Adrenal gland (tissue), 12 donors: ENCODE measurements around the gene NEO1. TPM values are rescaled to one million over a fixed set of nuclear protein-coding genes. Genes with fewer than 3 reads are reported as not detected.

Source experiments
- DNase-seq, 7 donors: peaks; one replicate each; pipeline ENCODE4 v3.0.0-alpha.2; 2019 to 2020
- H3K27ac ChIP-seq, 5 donors: fragments of 200-600 bp; sonication (generic) in 4 of 5; 1 replicate in 3 of 5; 2 replicates in 2 of 5; pipeline versions ENCODE4 v1.5.1 to v1.8.0; 2016 to 2020; ENCODE audit warnings: mild to moderate bottlenecking in 1 of 5
- H3K27me3 ChIP-seq: fragments of 200-600 bp; 2 replicates; pipeline ENCODE4 v1.8.0; 2021
- H3K36me3 ChIP-seq, 2 donors: fragments of 200-600 bp; replicated peaks in 1 of 2; 1 replicate in 1 of 2; 2 replicates in 1 of 2; pipeline versions ENCODE4 v1.5.1 to v1.8.0; 2018 to 2022
- H3K4me1 ChIP-seq, 2 donors: fragments of 200-600 bp; replicated peaks in 1 of 2; 1 replicate in 1 of 2; 2 replicates in 1 of 2; pipeline versions ENCODE4 v1.5.1 to v1.8.0; 2018 to 2021
- H3K4me3 ChIP-seq, 4 donors: fragments of 200-600 bp; sonication (generic) in 3 of 4; one replicate each; pipeline ENCODE4 v1.5.1; 2016 to 2018
- H3K9me3 ChIP-seq, 3 donors: fragments of 200-600 bp; sonication (generic) in 1 of 3; replicated peaks in 1 of 3; 1 replicate in 2 of 3; 2 replicates in 1 of 3; pipeline versions ENCODE4 v1.5.1 to v1.8.0; 2016 to 2021
- CTCF ChIP-seq, 6 experiments: fragments of 450-650 bp in 4 of 6; fragments of 200-600 bp in 2 of 6; sonication (generic) in 1 of 6; IDR thresholded peaks; 1 replicate in 5 of 6; 2 replicates in 1 of 6; pipeline versions ENCODE4 v1.5.1 to v1.8.0; 2016 to 2021; ENCODE audit warnings: antibody characterized with exemption in 6 of 6, mild to moderate bottlenecking in 2 of 6, moderate library complexity in 1 of 6
- POLR2A ChIP-seq, 2 donors: fragments of 450-650 bp; IDR thresholded peaks; one replicate each; pipeline ENCODE4 v1.6.1; 2017; ENCODE audit warnings: antibody characterized with exemption in 2 of 2, mild to moderate bottlenecking in 2 of 2, moderate library complexity in 1 of 2
- WGBS, 4 donors: extraction: QIAGEN DNeasy Blood & Tissue Kit in 2 of 4; methylation state at CpG; one replicate each; pipeline versions ENCODE4 v1.1.5 to v1.1.7; 2013 to 2017; 5-methylcytosine and 5-hydroxymethylcytosine counted together
- intact Hi-C, 2 donors: fragments of 100-400 bp; cut with DNase I; formaldehyde crosslinking; loops; one replicate each; pipeline versions ENCODE4 v1.14.1 to v1.15.0; 2022 to 2023
- polyA plus RNA-seq, 3 donors: library from polyadenylated mRNA; stranded (reverse); fragments of 200-250 nt in 2 of 3; fragments of 350-450 nt in 1 of 3; fragmentation: Illumina TruSeq in 1 of 3; extraction: RNeasy Lipid Tissue Mini Kit (QIAGEN cat#74804) in 1 of 3; gene quantifications; one replicate each; pipeline ENCODE4 v1.2.3, GENCODE V29; 2013 to 2014
- total RNA-seq, 9 donors: library from RNA; depleted of rRNA in 4 of 9; stranded (reverse); fragments of >200 nt in 4 of 9; fragments of 120-200 nt in 1 of 9; fragmentation: NEBNext Ultra II Directional in 1 of 9; extraction: Animal tissue kit (Norgen Biotek cat#: 25700) in 1 of 9; gene quantifications; one replicate each; pipeline versions ENCODE4 v1.1.0 to v1.2.4, GENCODE V29; 2013 to 2023
- donor health status: healthy with polysubstance abuse.
- donor health status: Bipolar disorder and iron deficiency.
- donor health status: DM: yes; HTN: yes; CAD: no.
- donor health status: DM: no; HTN: no; CAD: no.
- donor health status: DM: no; HTN: no; CAD: no.
- donor health status: DM: yes; HTN: yes; CAD: no.

The NEO1 gene
- total and polyA plus RNA-seq, 12 donors = 5.7 to 28.6 (median 17.1) TPM

DNA sequence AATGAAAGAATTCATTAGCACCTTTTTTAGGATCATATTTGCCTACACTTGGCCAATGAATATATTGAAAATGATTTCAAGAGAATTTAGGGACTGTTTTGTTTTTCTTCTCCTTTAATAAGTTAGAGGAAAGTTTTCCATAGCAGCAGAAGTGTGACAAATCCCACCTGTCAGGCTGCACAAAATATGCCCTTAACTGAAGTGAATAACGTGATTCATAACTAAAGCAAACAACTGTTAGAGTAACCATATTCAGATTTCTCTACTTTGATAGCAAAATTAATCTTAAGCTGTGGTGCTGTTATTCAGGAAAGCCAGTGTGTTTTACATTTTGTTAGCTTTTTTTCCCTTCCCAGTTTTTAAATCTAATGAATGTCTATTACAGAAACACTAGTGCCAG, 195.1 kb downstream of the NEO1 start:
- no peak overlapping the region for H3K27ac ChIP-seq
- H3K27me3 ChIP-seq = no peaks in the 10 kb centered on the region
- H3K4me1 ChIP-seq = no peaks in the 10 kb centered on the region
- WGBS, 4 donors = 70 to 79% (median 74%) methylated on average over 1 of the region's 1 CpG
- H3K4me3 ChIP-seq = no peak overlapping the region
- no peaks in the 10 kb centered on the region for H3K9me3 ChIP-seq
- H3K36me3 ChIP-seq = no peaks in the 10 kb centered on the region
- no peak for DNase-seq
- intact Hi-C loops = no loop called here
- no peak for TF ChIP-seq POLR2A (IDR thresholded peaks at IDR 0.05)
- TF ChIP-seq CTCF (IDR thresholded peaks at IDR 0.05) = no peak

- no peaks in the 10 kb centered on the region for H3K36me3 ChIP-seq
- no peak for DNase-seq
- H3K9me3 ChIP-seq = no peaks in the 10 kb centered on the region
- H3K4me3 ChIP-seq = no peak overlapping the region
- 85 to 93% (median 90%) methylated on average over 4 of the region's 4 CpGs for WGBS, 4 donors
- intact Hi-C loops = no loop called here
- TF ChIP-seq POLR2A (IDR thresholded peaks at IDR 0.05) = no peak
- no peak for TF ChIP-seq CTCF (IDR thresholded peaks at IDR 0.05)
- no peaks in the 10 kb centered on the region for H3K4me1 ChIP-seq
- H3K27ac ChIP-seq = no peak overlapping the region
- no peaks in the 10 kb centered on the region for H3K27me3 ChIP-seq
These were observed 197.2 kb downstream of the NEO1 start for GRCh38 chr15:73249499-73249898.

GRCh38 chr15:73254598-73254997, 202.3 kb downstream of the NEO1 start:
- TF ChIP-seq POLR2A (IDR thresholded peaks at IDR 0.05) (no peak), CTCF (IDR thresholded peaks at IDR 0.05) (no peak)
- peak in 1 of 7 donors; percentile 54 for DNase-seq
- 78 to 88% (median 86%) methylated on average over 6 of the region's 6 CpGs for WGBS, 4 donors

GRCh38 chr15:73258271-73259108, 206.2 kb downstream of the NEO1 start:
- TF ChIP-seq POLR2A (IDR thresholded peaks at IDR 0.05) (no peak), CTCF (IDR thresholded peaks at IDR 0.05) (no peak)
- Histone ChIP-seq H3K9me3 (no peaks in the 10 kb centered on the region), H3K27ac (no peak overlapping the region), H3K4me1 (no peaks in the 10 kb centered on the region), H3K4me3 (no peak overlapping the region), H3K36me3 (no peaks in the 10 kb centered on the region), H3K27me3 (no peaks in the 10 kb centered on the region)
- 95 to 98% (median 96%) methylated on average over 5 of the region's 5 CpGs for WGBS, 4 donors
- no peak for DNase-seq
- intact Hi-C loops = no loop called here

More at GRCh38 chr15:73254598-73254997, 202.3 kb downstream of the NEO1 start:
- no peaks in the 10 kb centered on the region for H3K36me3 ChIP-seq
- no peak overlapping the region for H3K4me3 ChIP-seq
- H3K27me3 ChIP-seq = no peaks in the 10 kb centered on the region
- intact Hi-C loops = no loop called here
- H3K4me1 ChIP-seq = no peaks in the 10 kb centered on the region
- no peak overlapping the region for H3K27ac ChIP-seq
- no peaks in the 10 kb centered on the region for H3K9me3 ChIP-seq
